NCI-H128 (cell line): ENCODE data around the gene METTL26.

ENCODE experiments used
- DNase-seq: peaks from one replicate; lab custom pipeline; 2025; ENCODE audit not compliant: unreplicated experiment; lab: John Stamatoyannopoulos, UW

The METTL26 gene

GRCh38 chr16:636206-637080 lies at the start of gene METTL26:
Gene METTL26 (minus strand): TSS chr16:636305. CDS start chr16:636290, 15 bp downstream.
- peak; percentile 62 for DNase-seq

- no peak for DNase-seq
Observed at GRCh38 chr16:684961-685696, 49.0 kb upstream of the METTL26 start.

- peak; percentile 92 for DNase-seq
Observed at GRCh38 chr16:684071-684794, 48.1 kb upstream of the METTL26 start, which contains the start of gene JMJD8. Gene JMJD8 (minus strand): TSS chr16:684334. CDS start chr16:684319, 15 bp downstream.

- DNase-seq: no peak
Observed at GRCh38 chr16:683396-684070, 47.4 kb upstream of the METTL26 start.

- DNase-seq: no peak
Observed at GRCh38 chr16:682493-683395, 46.6 kb upstream of the METTL26 start.

GRCh38 chr16:681746-682427 lies 45.8 kb upstream of the METTL26 start:
- no peak for DNase-seq

- DNase-seq: no peak
Observed at GRCh38 chr16:680967-681745, 45.1 kb upstream of the METTL26 start.

- DNase-seq: no peak
Observed at GRCh38 chr16:680625-680945, 44.5 kb upstream of the METTL26 start.

- DNase-seq: peak; percentile 25
Observed at GRCh38 chr16:679814-680624, 43.9 kb upstream of the METTL26 start, which contains the start of gene STUB1. Gene STUB1 (plus strand): TSS chr16:680410. CDS start chr16:680526, 116 bp downstream.

- DNase-seq: peak; percentile 28
Observed at GRCh38 chr16:678858-679813, 43.0 kb upstream of the METTL26 start.

- no peak for DNase-seq
Observed at GRCh38 chr16:678209-678857, 42.2 kb upstream of the METTL26 start.

GRCh38 chr16:677316-678190 lies 41.4 kb upstream of the METTL26 start:
- no peak for DNase-seq

- peak; percentile 42 for DNase-seq
Observed at GRCh38 chr16:676913-677312, 40.8 kb upstream of the METTL26 start.

GRCh38 chr16:676565-676902 lies 40.4 kb upstream of the METTL26 start:
- no peak for DNase-seq

GRCh38 chr16:675884-676564 lies 39.9 kb upstream of the METTL26 start:
- no peak for DNase-seq
